Measurements from ENCODE around the gene ANXA4. TPM values are rescaled to one million over a fixed set of nuclear protein-coding genes. Genes with fewer than 3 reads are reported as not detected.

Gene ANXA4
- total and polyA plus RNA-seq, 2 experiments from 2014 or later, result 6.7 to 11.5 TPM

DNA sequence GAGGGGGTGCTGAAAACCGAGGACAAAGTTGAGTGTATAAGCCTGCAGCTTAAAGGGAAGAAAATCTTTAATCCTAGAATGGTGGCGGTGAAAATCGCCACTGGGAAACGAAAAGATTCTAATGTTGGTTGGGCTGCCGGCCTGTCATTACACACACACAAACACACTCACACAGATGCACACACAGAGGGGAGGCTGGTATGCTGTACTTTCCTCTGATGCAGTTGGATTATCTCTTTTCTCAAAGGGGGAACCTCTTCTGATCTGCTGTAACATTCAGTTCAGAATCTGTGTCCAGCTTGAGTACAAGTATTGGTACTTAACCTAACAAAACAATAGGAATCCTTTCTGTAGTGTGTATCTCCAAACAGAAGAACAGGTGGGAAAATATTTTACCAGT, 39.0 kb downstream of the ANXA4 start:
- H3F3A ChIP-seq (replicated peaks; ENCODE audit: low read depth), result no peaks in the 10 kb centered on the region
- no peaks in the 10 kb centered on the region for H3K9me2 ChIP-seq (ENCODE audit: insufficient read depth)
- no peak overlapping the region for H3K4me3 ChIP-seq
- TF ChIP-seq, protein P1, sequence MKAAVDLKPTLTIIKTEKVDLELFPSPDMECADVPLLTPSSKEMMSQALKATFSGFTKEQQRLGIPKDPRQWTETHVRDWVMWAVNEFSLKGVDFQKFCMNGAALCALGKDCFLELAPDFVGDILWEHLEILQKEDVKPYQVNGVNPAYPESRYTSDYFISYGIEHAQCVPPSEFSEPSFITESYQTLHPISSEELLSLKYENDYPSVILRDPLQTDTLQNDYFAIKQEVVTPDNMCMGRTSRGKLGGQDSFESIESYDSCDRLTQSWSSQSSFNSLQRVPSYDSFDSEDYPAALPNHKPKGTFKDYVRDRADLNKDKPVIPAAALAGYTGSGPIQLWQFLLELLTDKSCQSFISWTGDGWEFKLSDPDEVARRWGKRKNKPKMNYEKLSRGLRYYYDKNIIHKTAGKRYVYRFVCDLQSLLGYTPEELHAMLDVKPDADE (IDR thresholded peaks at IDR 0.05), result no peak
- TF ChIP-seq EZH2 (IDR thresholded peaks at IDR 0.05; ENCODE audit: low read depth, unreplicated experiment) (no peak), JUNB (IDR thresholded peaks at IDR 0.05; ENCODE audit: unreplicated experiment) (no peak), EZH2phosphoT487 (IDR thresholded peaks at IDR 0.05; ENCODE audit: unreplicated experiment) (no peak), ZNF114 (CRISPR knock-in tag; IDR thresholded peaks at IDR 0.05) (no peak), ZNF331 (CRISPR knock-in tag; IDR thresholded peaks at IDR 0.05; ENCODE audit: low read depth) (no peak), STAT1 (IDR thresholded peaks at IDR 0.05; ENCODE audit: unreplicated experiment) (no peak), POLR2AphosphoS5 (IDR thresholded peaks at IDR 0.05; ENCODE audit: low read depth) (no peak), CREB1 (CRISPR knock-in tag; IDR thresholded peaks at IDR 0.05; ENCODE audit: low read depth) (no peak), NANOG (IDR thresholded peaks at IDR 0.05; ENCODE audit: borderline replicate concordance) (no peak)
- TF ChIP-seq, protein P2, sequence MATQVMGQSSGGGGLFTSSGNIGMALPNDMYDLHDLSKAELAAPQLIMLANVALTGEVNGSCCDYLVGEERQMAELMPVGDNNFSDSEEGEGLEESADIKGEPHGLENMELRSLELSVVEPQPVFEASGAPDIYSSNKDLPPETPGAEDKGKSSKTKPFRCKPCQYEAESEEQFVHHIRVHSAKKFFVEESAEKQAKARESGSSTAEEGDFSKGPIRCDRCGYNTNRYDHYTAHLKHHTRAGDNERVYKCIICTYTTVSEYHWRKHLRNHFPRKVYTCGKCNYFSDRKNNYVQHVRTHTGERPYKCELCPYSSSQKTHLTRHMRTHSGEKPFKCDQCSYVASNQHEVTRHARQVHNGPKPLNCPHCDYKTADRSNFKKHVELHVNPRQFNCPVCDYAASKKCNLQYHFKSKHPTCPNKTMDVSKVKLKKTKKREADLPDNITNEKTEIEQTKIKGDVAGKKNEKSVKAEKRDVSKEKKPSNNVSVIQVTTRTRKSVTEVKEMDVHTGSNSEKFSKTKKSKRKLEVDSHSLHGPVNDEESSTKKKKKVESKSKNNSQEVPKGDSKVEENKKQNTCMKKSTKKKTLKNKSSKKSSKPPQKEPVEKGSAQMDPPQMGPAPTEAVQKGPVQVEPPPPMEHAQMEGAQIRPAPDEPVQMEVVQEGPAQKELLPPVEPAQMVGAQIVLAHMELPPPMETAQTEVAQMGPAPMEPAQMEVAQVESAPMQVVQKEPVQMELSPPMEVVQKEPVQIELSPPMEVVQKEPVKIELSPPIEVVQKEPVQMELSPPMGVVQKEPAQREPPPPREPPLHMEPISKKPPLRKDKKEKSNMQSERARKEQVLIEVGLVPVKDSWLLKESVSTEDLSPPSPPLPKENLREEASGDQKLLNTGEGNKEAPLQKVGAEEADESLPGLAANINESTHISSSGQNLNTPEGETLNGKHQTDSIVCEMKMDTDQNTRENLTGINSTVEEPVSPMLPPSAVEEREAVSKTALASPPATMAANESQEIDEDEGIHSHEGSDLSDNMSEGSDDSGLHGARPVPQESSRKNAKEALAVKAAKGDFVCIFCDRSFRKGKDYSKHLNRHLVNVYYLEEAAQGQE (IDR thresholded peaks at IDR 0.05; ENCODE audit: unreplicated experiment), result no peak
- TF ChIP-seq, protein P3, sequence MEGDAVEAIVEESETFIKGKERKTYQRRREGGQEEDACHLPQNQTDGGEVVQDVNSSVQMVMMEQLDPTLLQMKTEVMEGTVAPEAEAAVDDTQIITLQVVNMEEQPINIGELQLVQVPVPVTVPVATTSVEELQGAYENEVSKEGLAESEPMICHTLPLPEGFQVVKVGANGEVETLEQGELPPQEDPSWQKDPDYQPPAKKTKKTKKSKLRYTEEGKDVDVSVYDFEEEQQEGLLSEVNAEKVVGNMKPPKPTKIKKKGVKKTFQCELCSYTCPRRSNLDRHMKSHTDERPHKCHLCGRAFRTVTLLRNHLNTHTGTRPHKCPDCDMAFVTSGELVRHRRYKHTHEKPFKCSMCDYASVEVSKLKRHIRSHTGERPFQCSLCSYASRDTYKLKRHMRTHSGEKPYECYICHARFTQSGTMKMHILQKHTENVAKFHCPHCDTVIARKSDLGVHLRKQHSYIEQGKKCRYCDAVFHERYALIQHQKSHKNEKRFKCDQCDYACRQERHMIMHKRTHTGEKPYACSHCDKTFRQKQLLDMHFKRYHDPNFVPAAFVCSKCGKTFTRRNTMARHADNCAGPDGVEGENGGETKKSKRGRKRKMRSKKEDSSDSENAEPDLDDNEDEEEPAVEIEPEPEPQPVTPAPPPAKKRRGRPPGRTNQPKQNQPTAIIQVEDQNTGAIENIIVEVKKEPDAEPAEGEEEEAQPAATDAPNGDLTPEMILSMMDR (conservative IDR thresholded peaks at IDR 0.05; ENCODE audit: low read depth in 2 of 2), result no peak
- TF ChIP-seq, protein P4, sequence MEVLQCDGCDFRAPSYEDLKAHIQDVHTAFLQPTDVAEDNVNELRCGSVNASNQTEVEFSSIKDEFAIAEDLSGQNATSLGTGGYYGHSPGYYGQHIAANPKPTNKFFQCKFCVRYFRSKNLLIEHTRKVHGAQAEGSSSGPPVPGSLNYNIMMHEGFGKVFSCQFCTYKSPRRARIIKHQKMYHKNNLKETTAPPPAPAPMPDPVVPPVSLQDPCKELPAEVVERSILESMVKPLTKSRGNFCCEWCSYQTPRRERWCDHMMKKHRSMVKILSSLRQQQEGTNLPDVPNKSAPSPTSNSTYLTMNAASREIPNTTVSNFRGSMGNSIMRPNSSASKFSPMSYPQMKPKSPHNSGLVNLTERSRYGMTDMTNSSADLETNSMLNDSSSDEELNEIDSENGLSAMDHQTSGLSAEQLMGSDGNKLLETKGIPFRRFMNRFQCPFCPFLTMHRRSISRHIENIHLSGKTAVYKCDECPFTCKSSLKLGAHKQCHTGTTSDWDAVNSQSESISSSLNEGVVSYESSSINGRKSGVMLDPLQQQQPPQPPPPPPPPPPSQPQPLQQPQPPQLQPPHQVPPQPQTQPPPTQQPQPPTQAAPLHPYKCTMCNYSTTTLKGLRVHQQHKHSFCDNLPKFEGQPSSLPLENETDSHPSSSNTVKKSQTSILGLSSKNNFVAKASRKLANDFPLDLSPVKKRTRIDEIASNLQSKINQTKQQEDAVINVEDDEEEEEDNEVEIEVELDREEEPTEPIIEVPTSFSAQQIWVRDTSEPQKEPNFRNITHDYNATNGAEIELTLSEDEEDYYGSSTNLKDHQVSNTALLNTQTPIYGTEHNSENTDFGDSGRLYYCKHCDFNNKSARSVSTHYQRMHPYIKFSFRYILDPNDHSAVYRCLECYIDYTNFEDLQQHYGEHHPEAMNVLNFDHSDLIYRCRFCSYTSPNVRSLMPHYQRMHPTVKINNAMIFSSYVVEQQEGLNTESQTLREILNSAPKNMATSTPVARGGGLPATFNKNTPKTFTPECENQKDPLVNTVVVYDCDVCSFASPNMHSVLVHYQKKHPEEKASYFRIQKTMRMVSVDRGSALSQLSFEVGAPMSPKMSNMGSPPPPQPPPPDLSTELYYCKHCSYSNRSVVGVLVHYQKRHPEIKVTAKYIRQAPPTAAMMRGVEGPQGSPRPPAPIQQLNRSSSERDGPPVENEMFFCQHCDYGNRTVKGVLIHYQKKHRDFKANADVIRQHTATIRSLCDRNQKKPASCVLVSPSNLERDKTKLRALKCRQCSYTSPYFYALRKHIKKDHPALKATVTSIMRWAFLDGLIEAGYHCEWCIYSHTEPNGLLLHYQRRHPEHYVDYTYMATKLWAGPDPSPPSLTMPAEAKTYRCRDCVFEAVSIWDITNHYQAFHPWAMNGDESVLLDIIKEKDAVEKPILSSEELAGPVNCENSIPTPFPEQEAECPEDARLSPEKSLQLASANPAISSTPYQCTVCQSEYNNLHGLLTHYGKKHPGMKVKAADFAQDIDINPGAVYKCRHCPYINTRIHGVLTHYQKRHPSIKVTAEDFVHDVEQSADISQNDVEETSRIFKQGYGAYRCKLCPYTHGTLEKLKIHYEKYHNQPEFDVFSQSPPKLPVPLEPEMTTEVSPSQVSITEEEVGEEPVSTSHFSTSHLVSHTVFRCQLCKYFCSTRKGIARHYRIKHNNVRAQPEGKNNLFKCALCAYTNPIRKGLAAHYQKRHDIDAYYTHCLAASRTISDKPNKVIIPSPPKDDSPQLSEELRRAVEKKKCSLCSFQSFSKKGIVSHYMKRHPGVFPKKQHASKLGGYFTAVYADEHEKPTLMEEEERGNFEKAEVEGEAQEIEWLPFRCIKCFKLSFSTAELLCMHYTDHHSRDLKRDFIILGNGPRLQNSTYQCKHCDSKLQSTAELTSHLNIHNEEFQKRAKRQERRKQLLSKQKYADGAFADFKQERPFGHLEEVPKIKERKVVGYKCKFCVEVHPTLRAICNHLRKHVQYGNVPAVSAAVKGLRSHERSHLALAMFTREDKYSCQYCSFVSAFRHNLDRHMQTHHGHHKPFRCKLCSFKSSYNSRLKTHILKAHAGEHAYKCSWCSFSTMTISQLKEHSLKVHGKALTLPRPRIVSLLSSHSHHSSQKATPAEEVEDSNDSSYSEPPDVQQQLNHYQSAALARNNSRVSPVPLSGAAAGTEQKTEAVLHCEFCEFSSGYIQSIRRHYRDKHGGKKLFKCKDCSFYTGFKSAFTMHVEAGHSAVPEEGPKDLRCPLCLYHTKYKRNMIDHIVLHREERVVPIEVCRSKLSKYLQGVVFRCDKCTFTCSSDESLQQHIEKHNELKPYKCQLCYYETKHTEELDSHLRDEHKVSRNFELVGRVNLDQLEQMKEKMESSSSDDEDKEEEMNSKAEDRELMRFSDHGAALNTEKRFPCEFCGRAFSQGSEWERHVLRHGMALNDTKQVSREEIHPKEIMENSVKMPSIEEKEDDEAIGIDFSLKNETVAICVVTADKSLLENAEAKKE (CRISPR knock-in tag; IDR thresholded peaks at IDR 0.05), result no peak
- peaks cover 8% of the 10 kb centered on the region; the same call in 2 of the 3 replicates for H3K9me3 Mint-ChIP-seq
- H3K36me3 ChIP-seq (ENCODE audit: insufficient read depth), result no peaks in the 10 kb centered on the region
- H3K4me1 ChIP-seq (ENCODE audit: insufficient read depth), result peaks cover 37% of the 10 kb centered on the region
- no peak overlapping the region for H3K4me3 Mint-ChIP-seq
- peak overlapping the region; percentile 5; the same call in 1 of the 2 replicates for H3K4me2 ChIP-seq
- DNase-seq (ENCODE audit: low spot score) (no peak), ATAC-seq (no peak)
- no peaks in the 10 kb centered on the region for H3K79me2 ChIP-seq (replicated peaks; ENCODE audit: insufficient read depth)
- no peak overlapping the region for H2AFZ ChIP-seq
- H3K27me3 Mint-ChIP-seq (ENCODE audit: insufficient read depth, low read depth, poor library complexity), result peaks cover 2% of the 10 kb centered on the region
- H3K36me3 Mint-ChIP-seq (ENCODE audit: low read depth), result no peaks in the 10 kb centered on the region; the same call in 2 of the 3 replicates
- H3K27ac Mint-ChIP-seq, result peak overlapping the region; percentile 71; the same call in 1 of the 2 replicates
- H3K27me3 ChIP-seq (ENCODE audit: insufficient read depth), result no peaks in the 10 kb centered on the region
- peak overlapping the region; percentile 70; the same call in 1 of the 2 replicates for H3K27ac ChIP-seq (ENCODE audit: low read depth)
- H3K4me1 Mint-ChIP-seq, result peaks cover 50% of the 10 kb centered on the region
- H4K20me1 ChIP-seq (replicated peaks; ENCODE audit: insufficient read depth), result no peaks in the 10 kb centered on the region
